Measurements from ENCODE around the gene PDE4D. TPM values are rescaled to one million over a fixed set of nuclear protein-coding genes. Genes with fewer than 3 reads are reported as not detected.

PDE4D gene
- total RNA-seq, 1 experiment from 2014 or later, result 32.5 TPM

- H3K36me3 ChIP-seq, result no peaks in the 10 kb centered on the region
These were observed 237.7 kb downstream of the PDE4D start for GRCh38 chr5:59655693-59656309.

GRCh38 chr5:59654691-59655090, 238.8 kb downstream of the PDE4D start:
- Histone ChIP-seq H3K27ac (no peak overlapping the region), H3K9me3 (replicated peaks) (no peaks in the 10 kb centered on the region), H3K36me3 (no peaks in the 10 kb centered on the region), H3K27me3 (no peaks in the 10 kb centered on the region), H3K4me3 (no peak overlapping the region), H3K4me1 (no peaks in the 10 kb centered on the region)
- no peak for DNase-seq

More at GRCh38 chr5:59655693-59656309, 237.7 kb downstream of the PDE4D start:
- Histone ChIP-seq H3K27ac (no peak overlapping the region), H3K27me3 (no peaks in the 10 kb centered on the region), H3K4me1 (no peaks in the 10 kb centered on the region), H3K4me3 (no peak overlapping the region), H3K9me3 (replicated peaks) (no peaks in the 10 kb centered on the region)
- no peak for DNase-seq

GRCh38 chr5:59652449-59652848, 241.1 kb downstream of the PDE4D start:
- no peak for DNase-seq
- H3K4me1 ChIP-seq, result no peaks in the 10 kb centered on the region
- no peaks in the 10 kb centered on the region for H3K27me3 ChIP-seq
- H3K36me3 ChIP-seq, result no peaks in the 10 kb centered on the region
- no peak overlapping the region for H3K4me3 ChIP-seq
- no peak overlapping the region for H3K27ac ChIP-seq
- H3K9me3 ChIP-seq (replicated peaks), result no peaks in the 10 kb centered on the region

GRCh38 chr5:59648949-59649921, 244.3 kb downstream of the PDE4D start:
- DNase-seq, result no peak
- Histone ChIP-seq H3K4me1 (no peaks in the 10 kb centered on the region), H3K27ac (no peak overlapping the region), H3K36me3 (no peaks in the 10 kb centered on the region), H3K27me3 (no peaks in the 10 kb centered on the region), H3K4me3 (no peak overlapping the region), H3K9me3 (replicated peaks) (no peaks in the 10 kb centered on the region)

- no peaks in the 10 kb centered on the region for H3K27me3 ChIP-seq
- no peak for DNase-seq
- no peaks in the 10 kb centered on the region for H3K9me3 ChIP-seq (replicated peaks)
- no peak overlapping the region for H3K27ac ChIP-seq
- H3K4me3 ChIP-seq, result no peak overlapping the region
- H3K4me1 ChIP-seq, result no peaks in the 10 kb centered on the region
- no peaks in the 10 kb centered on the region for H3K36me3 ChIP-seq
These were observed 245.3 kb downstream of the PDE4D start for GRCh38 chr5:59648038-59648831.

GRCh38 chr5:59645380-59645779, 248.1 kb downstream of the PDE4D start:
- DNase-seq, result no peak
- Histone ChIP-seq H3K4me1 (no peaks in the 10 kb centered on the region), H3K27ac (no peak overlapping the region), H3K36me3 (no peaks in the 10 kb centered on the region), H3K4me3 (no peak overlapping the region), H3K27me3 (no peaks in the 10 kb centered on the region), H3K9me3 (replicated peaks) (0 out of 2 replicates have a peak, but pooled peaks cover 2% of the 10 kb centered on the region)

- Histone ChIP-seq H3K27ac (no peak overlapping the region), H3K36me3 (no peaks in the 10 kb centered on the region), H3K4me3 (no peak overlapping the region), H3K27me3 (no peaks in the 10 kb centered on the region), H3K9me3 (replicated peaks) (0 out of 2 replicates have a peak, but pooled peaks cover 4% of the 10 kb centered on the region), H3K4me1 (no peaks in the 10 kb centered on the region)
- peak; percentile 6 to 11 for DNase-seq
These were observed 253.1 kb downstream of the PDE4D start for GRCh38 chr5:59640411-59640810.

GRCh38 chr5:59637884-59638580, 255.5 kb downstream of the PDE4D start:
- Histone ChIP-seq H3K27ac (no peak overlapping the region), H3K36me3 (no peaks in the 10 kb centered on the region), H3K9me3 (replicated peaks) (0 out of 2 replicates have a peak, but pooled peaks cover 13% of the 10 kb centered on the region), H3K4me3 (no peak overlapping the region), H3K4me1 (no peaks in the 10 kb centered on the region), H3K27me3 (no peaks in the 10 kb centered on the region)
- no peak for DNase-seq

GRCh38 chr5:59629561-59629960, 264.0 kb downstream of the PDE4D start:
- no peaks in the 10 kb centered on the region for H3K4me1 ChIP-seq
- 0 out of 2 replicates have a peak, but pooled peaks cover 7% of the 10 kb centered on the region for H3K9me3 ChIP-seq (replicated peaks)
- H3K4me3 ChIP-seq, result no peak overlapping the region
- no peaks in the 10 kb centered on the region for H3K36me3 ChIP-seq
- no peak for DNase-seq
- no peak overlapping the region for H3K27ac ChIP-seq
- H3K27me3 ChIP-seq, result no peaks in the 10 kb centered on the region

- no peak overlapping the region for H3K4me3 ChIP-seq
- DNase-seq, result no peak
These were observed 265.3 kb downstream of the PDE4D start for GRCh38 chr5:59628062-59628828.

GRCh38 chr5:59624898-59625297, 268.6 kb downstream of the PDE4D start:
- no peak overlapping the region for H3K4me3 ChIP-seq
- no peak overlapping the region for H3K27ac ChIP-seq
- H3K9me3 ChIP-seq (replicated peaks), result no peaks in the 10 kb centered on the region
- no peaks in the 10 kb centered on the region for H3K4me1 ChIP-seq
- no peak for DNase-seq
- 0 out of 2 replicates have a peak, but pooled peaks cover 3% of the 10 kb centered on the region for H3K36me3 ChIP-seq
- no peaks in the 10 kb centered on the region for H3K27me3 ChIP-seq

More at GRCh38 chr5:59628062-59628828, 265.3 kb downstream of the PDE4D start:
- Histone ChIP-seq H3K36me3 (0 out of 2 replicates have a peak, but pooled peaks cover 3% of the 10 kb centered on the region), H3K4me1 (no peaks in the 10 kb centered on the region), H3K9me3 (replicated peaks) (no peaks in the 10 kb centered on the region), H3K27ac (no peak overlapping the region), H3K27me3 (no peaks in the 10 kb centered on the region)

- Histone ChIP-seq H3K27ac (no peak overlapping the region), H3K9me3 (replicated peaks) (no peaks in the 10 kb centered on the region), H3K4me1 (no peaks in the 10 kb centered on the region), H3K4me3 (no peak overlapping the region), H3K27me3 (no peaks in the 10 kb centered on the region), H3K36me3 (0 out of 2 replicates have a peak, but pooled peaks cover 3% of the 10 kb centered on the region)
- no peak for DNase-seq
These were observed 270.7 kb downstream of the PDE4D start for GRCh38 chr5:59622848-59623247.

GRCh38 chr5:59621477-59621876, 272.0 kb downstream of the PDE4D start:
- no peak overlapping the region for H3K27ac ChIP-seq
- no peaks in the 10 kb centered on the region for H3K9me3 ChIP-seq (replicated peaks)
- H3K4me1 ChIP-seq, result no peaks in the 10 kb centered on the region
- no peak overlapping the region for H3K4me3 ChIP-seq
- no peak for DNase-seq
- H3K27me3 ChIP-seq, result no peaks in the 10 kb centered on the region
- 0 out of 2 replicates have a peak, but pooled peaks cover 3% of the 10 kb centered on the region for H3K36me3 ChIP-seq

All from SJCRH30 (cell line).